NK-92 treated with Interleukin-12 subunit alpha and Interleukin-12 subunit beta, amount 100 ng/mL, for 24 hours (cell line): ENCODE results near the gene SHC3.

Experiments used
- DNase-seq: peaks from one replicate; lab custom pipeline; 2025; lab: John Stamatoyannopoulos, UW

SHC3 gene

GRCh38 chr9:89024727-89025126 is 153.9 kb downstream of the SHC3 start:
- no peak for DNase-seq

DNA sequence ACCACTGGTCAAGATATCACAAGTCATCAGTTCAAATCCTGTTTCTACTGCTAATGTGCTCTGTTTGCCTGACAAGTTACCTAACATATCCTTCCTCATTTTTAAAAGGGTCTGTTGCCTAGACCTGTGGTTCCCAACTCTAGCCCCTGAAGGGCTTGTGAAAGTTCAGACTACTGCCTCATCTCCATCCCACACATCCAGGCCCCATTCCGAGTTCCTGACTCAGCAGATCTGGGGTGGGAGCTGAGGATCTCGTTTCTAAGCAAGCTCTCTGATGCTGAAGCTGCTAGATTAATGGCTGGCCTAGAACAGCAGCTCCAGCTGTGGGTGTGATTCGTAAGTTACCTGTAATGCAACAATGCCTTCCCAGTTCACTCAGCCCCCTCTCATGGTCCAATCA is 154.9 kb downstream of the SHC3 start:
- no peak for DNase-seq

DNA sequence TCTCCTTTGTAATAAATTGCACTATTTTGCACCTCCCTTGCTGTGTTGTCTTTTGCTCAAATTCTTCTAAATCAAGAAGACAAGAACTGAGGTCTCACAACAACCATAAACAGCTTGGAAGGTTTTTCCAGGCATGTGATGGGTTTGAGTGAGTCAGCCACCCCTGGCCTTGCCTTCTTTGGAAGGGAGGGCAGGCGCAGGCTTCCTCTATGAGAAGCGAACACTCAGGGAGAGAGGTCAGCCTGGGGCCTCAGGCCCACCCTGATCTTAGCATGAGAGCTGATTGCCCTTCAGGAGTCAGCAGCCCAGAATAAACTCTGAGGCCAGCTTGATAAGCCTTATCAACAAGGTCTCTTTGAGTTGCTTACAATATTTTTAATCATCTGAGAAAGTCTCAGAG is 155.7 kb downstream of the SHC3 start:
- no peak for DNase-seq

GRCh38 chr9:89022001-89022759 is 156.4 kb downstream of the SHC3 start:
- DNase-seq, result no peak

DNA sequence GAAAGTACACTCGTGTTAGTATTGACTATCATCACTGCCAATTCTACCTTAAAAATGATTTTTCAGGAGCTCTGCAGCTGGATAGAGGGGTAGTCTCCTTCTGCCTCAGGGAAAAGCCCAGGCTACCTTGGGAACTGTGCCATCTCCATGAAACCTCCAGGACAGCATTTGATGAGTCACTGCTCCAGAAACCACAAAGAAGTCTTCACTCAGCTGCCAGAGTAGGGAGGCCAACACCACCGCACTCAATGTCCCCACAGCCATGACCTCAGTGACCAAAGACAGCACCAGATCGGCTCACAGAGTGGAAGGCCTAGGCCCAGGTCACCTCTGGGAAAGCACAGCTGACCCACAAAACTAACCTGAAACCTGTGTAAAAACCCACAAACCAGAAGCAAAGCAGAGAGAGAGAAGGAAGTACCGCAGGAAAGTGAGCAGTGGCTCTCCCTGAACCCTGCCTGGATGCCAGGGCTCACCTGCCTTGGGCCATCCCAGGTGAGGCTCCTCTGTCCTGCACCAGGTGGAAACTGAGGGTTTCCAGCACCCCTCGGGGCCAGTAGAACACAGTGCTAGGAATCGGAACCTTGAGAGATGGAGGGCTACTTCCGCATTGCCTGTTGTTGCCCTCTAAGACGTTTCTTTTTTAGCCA is 157.3 kb downstream of the SHC3 start:
- DNase-seq, result no peak

DNA sequence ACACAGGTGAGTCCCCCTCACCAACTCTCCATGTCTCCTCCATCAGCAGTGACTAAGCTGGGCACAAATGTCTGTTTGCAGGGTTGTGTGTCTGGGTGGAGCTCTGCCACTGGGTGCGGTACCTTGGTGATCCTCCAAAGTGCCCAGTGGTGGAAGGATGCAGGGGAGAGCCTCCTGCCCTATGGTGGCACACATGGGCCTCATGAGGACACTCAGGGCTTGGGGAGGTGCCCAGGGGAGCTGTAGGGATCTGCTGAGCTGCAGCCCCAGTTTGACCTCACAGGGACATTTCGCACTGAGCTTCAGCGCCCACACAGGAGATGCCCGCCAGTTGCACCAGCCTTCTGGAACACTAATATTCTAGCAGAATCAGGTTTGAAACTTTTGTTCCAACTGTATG is 157.9 kb downstream of the SHC3 start:
- no peak for DNase-seq

GRCh38 chr9:89015336-89015735 is 163.3 kb downstream of the SHC3 start:
- no peak for DNase-seq

DNA sequence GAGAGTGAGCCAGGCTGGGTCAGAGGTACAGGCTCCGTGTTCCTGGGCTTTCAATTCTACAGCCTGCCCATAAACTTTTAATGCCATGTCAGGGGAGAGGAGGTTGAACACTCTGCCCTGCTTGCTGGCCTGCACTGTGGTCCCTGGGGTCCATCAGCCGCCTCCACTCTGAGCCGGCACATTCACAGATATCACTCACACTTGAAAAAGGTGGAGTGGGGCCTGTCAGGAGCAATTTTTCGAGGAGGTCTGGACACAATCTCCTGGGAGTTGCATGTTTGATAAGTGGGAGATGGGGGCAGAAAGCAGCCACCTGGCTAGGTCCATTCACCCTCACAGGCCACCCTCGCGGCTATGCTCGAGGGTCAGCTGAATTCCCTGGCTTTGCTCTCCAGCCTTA is 164.5 kb downstream of the SHC3 start:
- DNase-seq, result no peak

- no peak for DNase-seq
Measured at GRCh38 chr9:89013660-89014059, 165.0 kb downstream of the SHC3 start.

DNA sequence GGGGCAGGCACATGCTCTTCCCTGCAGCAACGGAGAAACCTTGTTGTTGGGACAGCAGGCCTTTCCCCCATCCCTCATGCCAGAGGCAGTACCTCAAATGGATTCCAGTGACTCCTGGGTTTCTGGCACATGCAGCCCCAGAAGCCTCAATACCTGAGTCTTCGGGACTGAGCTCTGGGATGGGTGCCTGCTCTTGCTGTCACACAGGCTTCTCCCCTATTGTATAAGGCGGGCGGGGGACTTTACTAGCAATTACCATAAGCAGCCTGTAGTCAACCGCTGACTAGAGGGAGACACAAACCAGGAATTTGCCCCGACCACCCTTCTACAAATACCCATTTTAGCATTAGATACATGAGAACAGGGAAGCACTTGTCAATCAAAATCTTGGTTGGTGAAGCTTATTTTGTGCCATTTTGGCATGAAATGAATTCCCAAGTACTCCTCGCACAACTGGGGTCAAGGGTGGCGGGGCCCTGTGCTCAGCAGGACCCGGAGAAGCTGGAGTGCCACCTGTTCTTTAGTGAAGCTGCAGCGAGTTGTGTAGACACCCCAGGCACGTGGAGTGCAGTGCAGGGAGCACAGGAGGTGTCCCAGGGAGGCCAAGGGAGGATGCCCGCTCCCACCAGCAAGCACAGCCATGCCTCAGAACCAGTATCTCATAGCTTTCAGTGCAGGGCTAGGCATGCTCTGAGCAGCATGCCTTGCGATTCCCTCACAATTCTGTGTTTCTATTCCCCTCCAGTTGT is 166.2 kb downstream of the SHC3 start:
- DNase-seq, result no peak

DNA sequence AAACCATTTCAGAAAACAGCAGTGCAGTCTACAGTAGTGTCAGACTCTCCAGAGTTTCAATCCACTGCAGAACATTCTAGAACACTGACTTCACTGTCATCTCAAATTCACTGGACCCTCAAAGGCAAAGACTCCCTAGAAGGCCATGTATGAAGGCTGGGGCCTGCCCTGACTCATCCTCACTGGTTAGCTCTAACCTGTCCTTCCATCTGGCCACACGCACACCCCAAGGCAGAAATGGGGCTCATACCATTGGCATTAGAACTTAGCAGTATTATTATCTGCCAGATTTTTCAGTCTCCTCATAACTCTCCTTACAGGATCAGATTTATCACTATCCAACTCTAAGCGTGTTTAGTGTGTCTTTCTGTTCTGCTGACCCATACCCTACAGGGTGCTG is 166.9 kb downstream of the SHC3 start:
- no peak for DNase-seq

DNA sequence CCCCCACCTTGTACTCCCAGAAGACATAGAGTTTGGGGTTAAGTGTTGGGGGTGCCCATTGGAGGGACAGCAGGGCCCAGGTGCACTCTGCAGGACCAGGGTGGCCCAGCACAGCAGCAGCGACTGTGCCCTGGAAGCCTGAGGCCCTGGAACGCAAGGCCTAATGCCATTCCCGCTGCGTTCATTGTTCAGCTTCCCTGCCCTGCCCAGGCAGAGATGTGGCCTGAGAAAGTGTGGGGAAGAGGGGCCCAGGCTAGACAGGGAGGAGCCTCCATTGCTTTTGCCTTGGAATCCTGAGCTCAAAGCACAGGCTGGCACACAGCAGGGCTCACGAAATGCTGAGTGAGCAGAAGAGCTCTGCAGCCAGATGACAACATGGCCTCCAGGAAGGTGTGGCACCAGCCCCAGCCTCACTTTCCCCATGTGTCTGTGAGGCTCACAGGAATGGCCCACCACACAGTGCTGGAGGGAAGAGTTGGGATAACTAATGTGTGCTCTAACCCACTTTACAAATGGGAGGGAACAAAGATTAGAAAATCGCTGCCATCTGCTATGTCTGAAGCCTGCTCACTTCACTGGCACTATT is 168.0 kb downstream of the SHC3 start:
- DNase-seq, result no peak

DNA sequence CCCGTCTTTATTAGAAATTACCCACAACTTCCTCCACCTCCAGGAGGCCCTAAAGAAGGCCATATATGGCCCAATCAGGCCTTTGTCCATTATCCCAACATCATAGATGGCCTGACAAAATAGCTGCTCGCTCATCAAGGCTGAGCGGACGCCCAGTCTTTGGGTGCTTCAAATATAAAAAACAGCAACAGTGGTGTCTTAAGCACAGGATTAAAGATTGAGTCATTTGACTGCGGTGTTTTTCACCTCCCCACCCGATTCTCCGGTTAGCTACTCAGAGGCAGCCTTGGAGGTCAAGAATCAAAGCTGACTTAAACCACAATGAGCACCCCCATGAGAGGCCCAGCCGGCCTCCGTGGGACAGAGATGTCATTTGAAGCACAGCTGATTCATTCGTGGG is 168.6 kb downstream of the SHC3 start:
- DNase-seq, result no peak

DNA sequence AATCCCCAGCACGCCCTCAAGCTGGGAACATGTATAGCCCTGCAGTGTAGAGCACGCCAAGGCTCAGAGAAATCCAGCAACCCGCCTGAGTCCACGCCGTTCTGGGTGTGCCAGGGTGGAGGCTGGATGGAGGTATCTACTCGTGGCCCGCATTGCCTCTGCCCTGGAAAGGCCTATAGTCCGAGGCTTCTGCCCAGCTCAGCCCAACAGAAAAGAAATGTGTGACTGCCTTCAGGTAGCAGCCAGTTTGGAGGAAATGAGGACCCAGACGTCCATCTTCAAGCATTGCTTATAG is 169.1 kb downstream of the SHC3 start:
- no peak for DNase-seq

- no peak for DNase-seq
Measured at GRCh38 chr9:89008744-89009545, 169.7 kb downstream of the SHC3 start.

DNA sequence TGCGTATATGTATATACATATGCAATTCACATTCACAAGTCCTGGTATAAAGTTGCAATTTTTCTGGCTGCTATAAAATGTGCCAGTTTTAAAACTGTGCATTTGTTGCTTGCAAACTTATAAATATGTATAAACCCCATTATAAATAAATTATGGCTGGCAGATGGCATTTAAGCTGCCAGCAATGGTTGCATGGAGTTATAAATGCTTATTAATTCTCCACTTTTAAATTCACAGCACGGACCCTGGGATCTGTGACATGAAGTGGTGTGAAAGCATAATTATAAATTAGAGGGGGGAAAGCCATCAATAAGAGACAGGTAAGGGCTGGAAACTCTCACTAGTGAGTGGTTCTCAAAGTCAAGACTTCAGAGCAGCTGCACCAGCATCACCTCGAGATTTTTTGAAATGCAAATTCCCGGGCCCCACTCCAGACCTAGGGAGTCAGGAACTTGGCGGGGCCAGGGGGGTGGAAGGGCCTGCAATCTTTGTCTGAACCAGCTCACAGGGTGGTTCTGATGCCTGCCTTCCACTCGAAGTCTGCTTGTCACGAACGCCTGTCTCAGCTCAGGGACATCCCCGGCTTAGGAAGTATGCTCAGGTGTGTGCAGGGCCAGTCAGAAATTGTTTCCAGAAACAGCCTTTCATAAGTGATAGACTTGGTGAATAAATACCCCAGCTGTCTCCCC is 170.4 kb downstream of the SHC3 start:
- DNase-seq, result no peak

GRCh38 chr9:89006996-89007967 is 171.3 kb downstream of the SHC3 start:
- DNase-seq, result no peak

DNA sequence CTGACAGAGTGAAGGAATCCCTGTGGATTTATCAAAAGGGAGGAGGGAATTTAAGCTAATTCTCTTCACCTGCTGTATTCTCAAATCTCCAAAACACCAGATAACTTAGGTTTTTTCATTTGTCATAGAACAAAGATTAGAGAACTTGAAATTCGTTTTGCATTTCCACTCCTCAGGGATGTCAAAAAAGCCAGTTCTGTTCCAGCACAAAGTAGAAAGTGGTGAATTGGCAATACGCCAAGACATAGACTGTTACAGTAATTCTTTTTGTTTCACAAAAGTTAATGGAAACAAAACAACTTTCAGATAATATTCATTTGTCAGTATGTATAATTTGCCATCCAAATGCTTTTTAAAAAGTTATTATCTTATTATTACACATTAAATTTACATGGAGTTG is 172.4 kb downstream of the SHC3 start:
- no peak for DNase-seq

GRCh38 chr9:89005323-89005722 is 173.3 kb downstream of the SHC3 start:
- no peak for DNase-seq

- DNase-seq, result no peak
Measured at GRCh38 chr9:89002987-89003386, 175.6 kb downstream of the SHC3 start.
